Measurements from ENCODE around the gene MAD2L2. TPM values are rescaled to one million over a fixed set of nuclear protein-coding genes. Genes with fewer than 3 reads are reported as not detected.
A peak's percentile ranks its signal among the peaks of the same experiment; 100 is the strongest.

MAD2L2 gene
- 106 and 111 TPM in 2 replicates for total RNA-seq
- long read RNA-seq, transcript MAD2L2-204 (9 exons, 872 nt): minor isoform, 9 of 27 reads
- long read RNA-seq, transcript MAD2L2-207 (9 exons, 1,118 nt): major isoform, 12 of 27 reads
- long read RNA-seq, partial matches to known transcripts: 2 of 27 reads
- long read RNA-seq, other reads (novel, unspliced or antisense): 2 of 27 reads

GRCh38 chr1:11681071-11681771 is at the start of gene MAD2L2:
Gene MAD2L2, minus strand, starts transcription at chr1:11681148. Its CDS starts 547 bp downstream, at chr1:11680601.
- no peaks in the 10 kb centered on the region for H3K27me3 Mint-ChIP-seq (ENCODE audit: low read depth)
- H3K4me3 Mint-ChIP-seq: peak within 1 kb of the TSS; percentile 93
- no peaks in the 10 kb centered on the region for H3K36me3 Mint-ChIP-seq (ENCODE audit: low read depth)
- peak; percentile 67 for DNase-seq (ENCODE audit: low read depth, low spot score)
- TF ChIP-seq CTCF (conservative IDR thresholded peaks at IDR 0.05): no peak
- H3K9me3 Mint-ChIP-seq: no peaks in the 10 kb centered on the region
- peak within 1 kb of the TSS; percentile 71 for H3K27ac Mint-ChIP-seq (ENCODE audit: unreplicated experiment)
- H3K4me1 Mint-ChIP-seq: peaks cover 10% of the 10 kb centered on the region

- Mint-ChIP-seq H3K4me1 (peaks cover 24% of the 10 kb centered on the region), H3K27ac (ENCODE audit: unreplicated experiment) (no peak overlapping the region), H3K36me3 (ENCODE audit: low read depth) (no peaks in the 10 kb centered on the region), H3K9me3 (no peaks in the 10 kb centered on the region), H3K27me3 (ENCODE audit: low read depth) (no peaks in the 10 kb centered on the region), H3K4me3 (no peak overlapping the region)
- TF ChIP-seq CTCF (conservative IDR thresholded peaks at IDR 0.05): no peak
- DNase-seq (ENCODE audit: low read depth, low spot score): no peak
Observed at GRCh38 chr1:11730429-11730891, 49.5 kb upstream of the MAD2L2 start.

- H3K27me3 Mint-ChIP-seq (ENCODE audit: low read depth): no peaks in the 10 kb centered on the region
- H3K36me3 Mint-ChIP-seq (ENCODE audit: low read depth): no peaks in the 10 kb centered on the region
- no peak for DNase-seq (ENCODE audit: low read depth, low spot score)
- H3K4me3 Mint-ChIP-seq: no peak overlapping the region
- peaks cover 22% of the 10 kb centered on the region for H3K4me1 Mint-ChIP-seq
- H3K27ac Mint-ChIP-seq (ENCODE audit: unreplicated experiment): no peak overlapping the region
- no peaks in the 10 kb centered on the region for H3K9me3 Mint-ChIP-seq
- TF ChIP-seq CTCF (conservative IDR thresholded peaks at IDR 0.05): no peak
Observed at GRCh38 chr1:11729498-11730428, 48.8 kb upstream of the MAD2L2 start.

GRCh38 chr1:11729155-11729497 is 48.2 kb upstream of the MAD2L2 start:
- DNase-seq (ENCODE audit: low read depth, low spot score): no peak
- Mint-ChIP-seq H3K27ac (ENCODE audit: unreplicated experiment) (no peak overlapping the region), H3K4me3 (no peak overlapping the region), H3K4me1 (peaks cover 22% of the 10 kb centered on the region), H3K27me3 (ENCODE audit: low read depth) (no peaks in the 10 kb centered on the region), H3K36me3 (ENCODE audit: low read depth) (no peaks in the 10 kb centered on the region), H3K9me3 (no peaks in the 10 kb centered on the region)
- no peak for TF ChIP-seq CTCF (conservative IDR thresholded peaks at IDR 0.05)

GRCh38 chr1:11728126-11728806 is 47.3 kb upstream of the MAD2L2 start:
- peaks cover 22% of the 10 kb centered on the region for H3K4me1 Mint-ChIP-seq
- no peak for TF ChIP-seq CTCF (conservative IDR thresholded peaks at IDR 0.05)
- no peak overlapping the region for H3K27ac Mint-ChIP-seq (ENCODE audit: unreplicated experiment)
- no peaks in the 10 kb centered on the region for H3K36me3 Mint-ChIP-seq (ENCODE audit: low read depth)
- no peak for DNase-seq (ENCODE audit: low read depth, low spot score)
- H3K9me3 Mint-ChIP-seq: no peaks in the 10 kb centered on the region
- H3K27me3 Mint-ChIP-seq (ENCODE audit: low read depth): no peaks in the 10 kb centered on the region
- H3K4me3 Mint-ChIP-seq: no peak overlapping the region
